SK-N-MC (cell line): ENCODE results near the gene SLC50A1.

Experiments
- DNase-seq: peaks from one replicate; pipeline ENCODE4 v3.0.0-alpha.2; 2011; ENCODE audit warnings: low read depth, low spot score
- H3K27ac ChIP-seq: fragments of 200-600 bp; sonication (generic); 2 replicates; pipeline ENCODE4 v1.5.1; 2016; ENCODE audit warnings: mixed run types
- H3K36me3 ChIP-seq: fragments of 200-600 bp; sonication (generic); 2 replicates; pipeline ENCODE4 v1.6.1; 2017; ENCODE audit warnings: antibody characterized with exemption, low read length, mixed read lengths; ENCODE audit not compliant: insufficient read depth
- H3K4me3 ChIP-seq: fragments of 200-600 bp; sonication (generic); 2 replicates; pipeline ENCODE4 v1.5.1; 2016
- H3K9ac ChIP-seq: fragments of 200-600 bp; sonication (generic); 2 replicates; pipeline ENCODE4 v1.8.0; 2017; ENCODE audit warnings: mixed run types, mixed read lengths; ENCODE audit not compliant: insufficient read length
- H3K9me3 ChIP-seq: fragments of 200-600 bp; sonication (generic); 2 replicates; pipeline ENCODE4 v1.6.1; 2017; ENCODE audit warnings: low read depth, mild to moderate bottlenecking, antibody characterized with exemption, low read length, moderate library complexity, mixed read lengths
- EZH2 ChIP-seq: fragments of 200-600 bp; sonication (generic); IDR thresholded peaks from one replicate; pipeline ENCODE4 v1.6.1; 2017; ENCODE audit warnings: antibody characterized with exemption
- FOXP2 ChIP-seq: optimal IDR thresholded peaks from 2 replicates; pipeline ENCODE3; 2011; ENCODE audit warnings: mild to moderate bottlenecking, moderate library complexity; ENCODE audit not compliant: insufficient read depth; ENCODE audit errors: extremely low read length, control extremely low read depth
- POLR2AphosphoS5 ChIP-seq: IDR thresholded peaks from 2 replicates; pipeline ENCODE4 v1.6.1; 2012; ENCODE audit warnings: mild to moderate bottlenecking, low read depth, low read length, borderline replicate concordance

SLC50A1 gene

GRCh38 chr1:155128755-155129473 is 6.7 kb upstream of the SLC50A1 start:
- no peak overlapping the region for H3K27ac ChIP-seq

GRCh38 chr1:155130272-155131006 is 5.2 kb upstream of the SLC50A1 start:
- Histone ChIP-seq H3K4me3 (peak overlapping the region; percentile 92), H3K9ac (peak overlapping the region; percentile 51), H3K36me3 (peaks cover 26% of the 10 kb centered on the region), H3K27ac (peak overlapping the region; percentile 74), H3K9me3 (no peaks in the 10 kb centered on the region)
- no peak for DNase-seq
- TF ChIP-seq FOXP2 (no peak), POLR2AphosphoS5 (no peak), EZH2 (no peak)

More at GRCh38 chr1:155128755-155129473, 6.7 kb upstream of the SLC50A1 start:
- Histone ChIP-seq H3K4me3 (peak overlapping the region; percentile 92), H3K9ac (peak overlapping the region; percentile 78), H3K36me3 (peaks cover 20% of the 10 kb centered on the region), H3K9me3 (no peaks in the 10 kb centered on the region)
- no peak for DNase-seq
- TF ChIP-seq FOXP2 (no peak), EZH2 (no peak), POLR2AphosphoS5 (no peak)

DNA sequence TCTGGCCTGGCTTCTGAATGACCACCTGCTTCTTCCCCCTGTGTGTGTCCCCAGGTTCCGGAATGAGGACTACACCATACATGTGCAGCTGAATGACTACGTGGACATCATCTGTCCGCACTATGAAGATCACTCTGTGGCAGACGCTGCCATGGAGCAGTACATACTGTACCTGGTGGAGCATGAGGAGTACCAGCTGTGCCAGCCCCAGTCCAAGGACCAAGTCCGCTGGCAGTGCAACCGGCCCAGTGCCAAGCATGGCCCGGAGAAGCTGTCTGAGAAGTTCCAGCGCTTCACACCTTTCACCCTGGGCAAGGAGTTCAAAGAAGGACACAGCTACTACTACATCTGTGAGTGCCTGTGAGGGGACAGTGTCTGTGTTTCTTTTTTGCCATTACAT is 4.4 kb upstream of the SLC50A1 start:
- no peak for DNase-seq
- Histone ChIP-seq H3K36me3 (peaks cover 26% of the 10 kb centered on the region), H3K9me3 (no peaks in the 10 kb centered on the region), H3K27ac (no peak overlapping the region), H3K9ac (no peak overlapping the region), H3K4me3 (no peak overlapping the region)
- TF ChIP-seq FOXP2 (no peak), POLR2AphosphoS5 (no peak), EZH2 (no peak)

DNA sequence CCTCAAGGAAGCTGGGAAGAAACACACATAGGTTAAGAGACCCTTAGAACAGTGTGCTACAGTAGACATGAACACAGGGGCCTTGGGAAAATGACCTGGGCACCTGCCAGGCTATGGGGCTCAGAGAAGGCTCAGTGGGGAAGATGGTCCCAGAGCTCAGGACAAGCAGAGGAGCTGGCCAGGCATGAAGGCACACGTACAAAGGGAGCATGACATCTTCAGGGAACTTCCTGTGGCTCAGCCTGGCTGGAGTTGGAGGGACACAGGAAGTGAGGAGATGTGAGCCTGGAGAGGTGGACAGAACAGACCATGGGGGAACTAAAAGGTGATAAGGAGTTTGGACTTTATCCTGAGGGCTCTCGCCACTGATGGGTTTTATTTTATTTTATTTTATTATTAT is 3.8 kb upstream of the SLC50A1 start:
- H3K9ac ChIP-seq = no peak overlapping the region
- H3K27ac ChIP-seq = no peak overlapping the region
- DNase-seq = no peak
- H3K4me3 ChIP-seq = no peak overlapping the region
- H3K36me3 ChIP-seq = peaks cover 26% of the 10 kb centered on the region
- TF ChIP-seq POLR2AphosphoS5 = no peak
- no peak for TF ChIP-seq FOXP2
- TF ChIP-seq EZH2 = no peak
- no peaks in the 10 kb centered on the region for H3K9me3 ChIP-seq

GRCh38 chr1:155133799-155134281 is 1.8 kb upstream of the SLC50A1 start:
- H3K9ac ChIP-seq = no peak overlapping the region
- TF ChIP-seq POLR2AphosphoS5 (no peak), FOXP2 (no peak), EZH2 (no peak)
- DNase-seq = no peak
- peaks cover 26% of the 10 kb centered on the region for H3K36me3 ChIP-seq
- H3K9me3 ChIP-seq = no peaks in the 10 kb centered on the region
- H3K4me3 ChIP-seq = no peak overlapping the region
- no peak overlapping the region for H3K27ac ChIP-seq

DNA sequence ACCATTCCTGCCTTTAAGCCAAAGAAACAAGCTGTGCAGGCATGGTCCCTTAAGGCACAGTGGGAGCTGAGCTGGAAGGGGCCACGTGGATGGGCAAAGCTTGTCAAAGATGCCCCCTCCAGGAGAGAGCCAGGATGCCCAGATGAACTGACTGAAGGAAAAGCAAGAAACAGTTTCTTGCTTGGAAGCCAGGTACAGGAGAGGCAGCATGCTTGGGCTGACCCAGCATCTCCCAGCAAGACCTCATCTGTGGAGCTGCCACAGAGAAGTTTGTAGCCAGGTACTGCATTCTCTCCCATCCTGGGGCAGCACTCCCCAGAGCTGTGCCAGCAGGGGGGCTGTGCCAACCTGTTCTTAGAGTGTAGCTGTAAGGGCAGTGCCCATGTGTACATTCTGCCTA is 1.3 kb upstream of the SLC50A1 start:
- Histone ChIP-seq H3K9ac (no peak overlapping the region), H3K27ac (no peak overlapping the region), H3K36me3 (peaks cover 26% of the 10 kb centered on the region), H3K4me3 (no peak overlapping the region), H3K9me3 (no peaks in the 10 kb centered on the region)
- TF ChIP-seq FOXP2 (no peak), EZH2 (no peak), POLR2AphosphoS5 (no peak)
- no peak for DNase-seq

GRCh38 chr1:155134880-155135414 is 705 bp upstream of the SLC50A1 start:
- Histone ChIP-seq H3K36me3 (peaks cover 26% of the 10 kb centered on the region), H3K27ac (peak overlapping the region; percentile 78), H3K9ac (peak overlapping the region; percentile 79), H3K9me3 (no peaks in the 10 kb centered on the region), H3K4me3 (peak overlapping the region; percentile 83)
- TF ChIP-seq EZH2 (no peak), FOXP2 (no peak), POLR2AphosphoS5 (no peak)
- DNase-seq = no peak

DNA sequence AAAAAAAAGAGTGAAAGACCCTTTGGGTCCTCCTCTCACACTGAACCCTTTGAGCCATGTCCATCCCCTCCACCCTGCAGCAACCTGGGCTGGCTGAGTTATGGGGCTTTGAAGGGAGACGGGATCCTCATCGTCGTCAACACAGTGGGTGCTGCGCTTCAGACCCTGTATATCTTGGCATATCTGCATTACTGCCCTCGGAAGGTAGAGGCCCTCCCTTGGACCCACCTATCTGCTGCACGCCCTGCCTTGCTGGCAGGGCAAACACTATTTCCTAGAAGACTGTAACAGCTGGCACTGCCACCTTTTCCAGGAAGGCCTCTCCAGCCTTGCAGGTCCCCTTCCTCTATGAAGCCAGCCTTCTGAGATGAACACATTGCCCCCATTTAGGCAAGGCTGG is 1.1 kb downstream of the SLC50A1 start:
- TF ChIP-seq FOXP2 (no peak), EZH2 (no peak), POLR2AphosphoS5 (no peak)
- Histone ChIP-seq H3K9ac (no peak overlapping the region), H3K4me3 (peak overlapping the region; percentile 83), H3K27ac (peak overlapping the region; percentile 5; the same call in 1 of the 2 replicates), H3K36me3 (peaks cover 18% of the 10 kb centered on the region), H3K9me3 (no peaks in the 10 kb centered on the region)
- DNase-seq = no peak
